Smooth muscle cell of the brain vasculature (primary cell): ENCODE measurements around the gene GDF2.

Source experiments
- DNase-seq: peaks from one replicate; pipeline ENCODE4 v3.0.0-alpha.2; 2012; ENCODE audit warnings: low read depth, low spot score

GDF2 gene

DNA sequence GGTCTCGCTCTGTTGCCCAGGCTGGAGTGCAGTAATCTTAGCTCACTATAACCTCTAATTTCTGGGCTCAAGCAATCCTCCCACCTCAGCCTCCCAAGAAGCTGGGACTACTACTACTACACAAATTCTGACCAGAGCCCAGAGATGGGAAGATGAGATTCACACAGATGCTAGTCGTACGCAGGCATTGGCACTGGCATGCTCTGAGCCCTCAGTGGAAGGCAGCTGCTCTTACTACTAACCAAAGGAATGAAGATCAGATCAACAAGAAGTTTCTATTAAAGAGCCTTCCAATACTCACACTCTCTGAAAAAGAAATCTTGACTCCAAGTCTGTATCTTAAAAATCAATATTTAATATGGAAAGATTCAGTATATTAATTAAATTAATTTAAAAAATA lies 10.7 kb downstream of the GDF2 start:
- no peak for DNase-seq

GRCh38 chr10:47333532-47333931 lies 11.3 kb downstream of the GDF2 start:
- no peak for DNase-seq

DNA sequence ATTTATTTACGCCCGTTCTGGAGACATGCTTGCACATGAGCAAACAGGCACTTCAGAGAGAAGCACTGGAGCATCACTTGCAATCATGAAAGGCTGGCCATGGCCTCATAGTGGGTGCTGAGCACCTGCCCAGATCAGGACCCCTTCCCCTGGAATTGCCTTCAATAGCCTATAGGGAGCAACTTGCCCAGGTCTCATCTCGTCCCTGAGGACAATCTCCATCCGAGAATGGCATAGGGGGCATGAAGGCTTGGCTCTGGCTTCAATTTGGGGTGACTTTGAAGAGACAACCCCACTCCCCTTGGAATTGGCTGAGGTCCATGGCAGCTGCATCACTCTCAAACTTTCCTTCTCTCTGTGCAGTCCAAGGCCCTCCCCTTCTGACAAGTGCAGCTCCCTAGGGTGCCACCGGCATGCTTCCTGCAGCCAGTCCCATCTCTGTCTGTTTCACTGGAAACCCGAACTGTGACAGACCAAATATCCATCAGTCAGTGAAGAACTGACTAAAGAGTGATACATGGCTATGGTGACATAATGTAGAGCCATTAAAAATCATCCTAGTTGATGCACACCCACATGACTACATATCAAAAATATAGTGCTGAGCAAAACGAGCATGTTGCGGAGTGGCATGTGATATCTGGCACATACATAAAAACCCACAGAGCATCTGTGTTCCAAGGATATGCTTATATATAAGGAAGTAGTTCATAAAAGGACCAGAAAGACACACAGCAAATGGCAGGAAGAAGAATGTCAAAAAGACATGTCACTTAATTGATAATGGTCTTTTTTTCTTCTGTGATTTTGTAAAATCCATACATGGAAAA lies 12.4 kb downstream of the GDF2 start:
- no peak for DNase-seq

DNA sequence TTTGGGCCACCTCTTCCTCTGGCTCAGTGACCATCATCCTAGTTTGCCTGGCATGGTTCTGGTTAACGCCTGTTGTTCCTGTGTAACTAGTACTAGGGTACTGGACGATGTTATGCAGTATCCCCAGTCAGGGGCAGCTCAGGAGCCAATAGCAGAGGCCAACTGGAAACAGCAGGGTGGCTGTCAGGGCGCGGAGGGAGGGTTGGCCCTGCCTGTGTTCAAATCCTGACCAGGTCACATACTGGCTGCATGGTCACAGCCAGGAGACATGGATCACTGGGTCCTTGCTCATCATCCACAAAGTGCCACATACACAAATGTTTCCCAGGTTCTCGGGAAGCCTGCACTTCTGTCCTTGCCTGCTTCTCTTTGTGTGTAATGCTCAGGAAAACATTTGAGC lies 13.7 kb downstream of the GDF2 start:
- no peak for DNase-seq

GRCh38 chr10:47336387-47337134 lies 14.3 kb downstream of the GDF2 start:
- peak; percentile 66 for DNase-seq

- DNase-seq = no peak
Measured at GRCh38 chr10:47337310-47337709, 15.1 kb downstream of the GDF2 start.

DNA sequence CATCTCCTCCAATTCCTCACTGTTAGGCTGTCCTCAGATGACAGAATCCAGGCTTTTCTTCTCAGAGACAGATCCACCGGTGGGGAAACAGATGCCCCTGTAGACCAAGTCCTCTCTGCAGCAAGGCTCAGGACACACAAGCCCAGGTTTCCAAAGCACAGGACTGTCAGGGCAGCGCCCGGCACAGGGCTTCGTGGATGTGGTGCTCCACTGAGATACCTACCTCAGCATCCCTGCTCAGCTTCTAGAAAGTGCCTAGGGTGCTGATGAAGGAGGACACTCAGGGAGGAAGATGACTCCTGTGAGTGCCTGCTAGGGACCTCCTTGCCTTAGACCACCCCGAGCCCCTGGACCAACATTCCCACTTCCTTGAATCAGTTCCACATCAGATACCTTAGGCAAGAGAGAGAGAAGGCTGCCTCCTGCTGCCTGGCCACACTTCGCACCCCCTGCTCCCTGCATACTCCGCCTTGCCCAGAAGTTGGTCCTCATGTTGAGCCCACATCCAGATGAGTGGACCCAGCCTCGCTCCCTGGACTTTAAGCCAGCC lies 17.0 kb downstream of the GDF2 start:
- no peak for DNase-seq

DNA sequence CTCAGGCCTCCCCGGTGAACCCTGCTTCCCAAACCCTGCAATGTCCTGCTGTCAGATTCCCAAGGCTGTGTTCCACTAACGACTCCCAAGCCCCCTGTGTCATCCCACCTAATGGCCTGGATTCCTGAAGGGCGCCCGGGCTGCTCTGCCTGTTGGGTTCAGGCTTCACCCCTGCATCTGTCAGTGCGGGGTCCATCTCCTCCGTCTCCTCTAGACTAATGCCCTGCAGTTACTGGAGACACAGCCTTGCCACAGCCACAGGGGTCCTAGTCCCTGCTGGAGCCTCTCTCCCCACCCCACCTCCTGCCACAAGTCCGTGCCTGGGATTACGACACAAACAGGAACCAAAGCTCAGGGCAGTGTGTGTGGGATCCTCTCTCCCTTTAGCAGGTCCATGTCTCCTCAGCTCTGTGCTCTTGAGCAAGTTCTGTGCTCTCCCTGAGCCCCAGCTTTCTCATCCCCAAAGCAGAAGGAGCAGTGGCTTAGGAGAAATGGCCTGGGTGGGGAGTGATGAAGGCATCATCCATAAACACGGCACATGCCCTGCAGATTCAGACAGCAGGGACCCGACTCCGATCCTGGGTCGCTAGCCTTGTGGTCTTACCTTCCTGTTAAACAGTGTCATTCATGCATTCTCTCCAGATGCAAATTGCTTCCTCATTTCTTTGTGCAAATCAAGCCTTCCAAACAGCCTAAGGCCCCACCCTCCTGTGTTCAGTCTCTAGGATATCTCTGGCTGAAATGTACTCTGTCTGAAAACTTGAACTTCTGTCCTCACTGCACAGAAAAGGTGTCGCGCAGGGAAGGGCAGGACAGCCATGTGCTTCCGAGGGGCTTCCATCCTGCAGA lies 17.7 kb downstream of the GDF2 start:
- DNase-seq = no peak

GRCh38 chr10:47340608-47341170 lies 18.4 kb downstream of the GDF2 start:
- peak; percentile 17 for DNase-seq

DNA sequence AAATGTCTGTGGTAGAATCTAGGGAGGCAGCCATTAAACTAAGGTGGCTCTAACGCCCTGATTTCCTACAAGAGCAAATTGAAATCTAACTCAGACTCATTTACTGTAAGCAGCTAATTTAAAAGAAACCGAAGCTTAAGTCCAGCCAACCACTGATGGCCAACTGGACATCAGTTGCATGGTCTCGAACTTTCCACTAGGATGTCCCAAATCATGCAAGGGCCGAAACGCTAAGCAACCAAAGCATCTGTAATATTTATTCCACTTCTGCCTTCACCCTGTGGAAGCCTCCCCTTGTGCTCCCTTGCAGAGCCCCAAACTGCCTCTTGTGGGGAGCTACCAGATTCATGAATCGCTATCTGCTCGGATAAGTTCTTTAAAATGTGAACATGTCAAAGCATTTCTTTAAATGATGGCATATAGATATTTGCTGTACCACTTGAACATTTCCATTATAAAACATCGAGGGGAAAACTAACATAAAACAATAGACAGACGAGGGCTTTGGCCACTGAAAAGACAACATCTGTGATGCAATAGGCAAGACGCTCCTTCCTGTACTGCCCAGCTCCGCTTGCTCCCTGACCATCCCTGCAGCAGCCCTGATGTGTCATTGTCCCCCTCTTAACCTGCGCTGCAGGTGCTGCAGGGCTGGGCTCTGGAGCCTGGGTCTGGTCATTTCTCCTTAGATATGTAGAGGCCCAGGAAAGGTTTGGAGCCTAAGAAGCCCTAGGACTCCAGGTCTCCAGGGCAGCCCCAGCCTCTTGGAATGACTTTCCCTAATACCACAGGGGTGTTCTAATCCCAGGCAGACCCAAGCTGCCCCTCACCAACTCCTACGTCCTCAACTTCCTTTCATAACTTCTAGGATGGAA lies 23.0 kb downstream of the GDF2 start:
- no peak for DNase-seq

DNA sequence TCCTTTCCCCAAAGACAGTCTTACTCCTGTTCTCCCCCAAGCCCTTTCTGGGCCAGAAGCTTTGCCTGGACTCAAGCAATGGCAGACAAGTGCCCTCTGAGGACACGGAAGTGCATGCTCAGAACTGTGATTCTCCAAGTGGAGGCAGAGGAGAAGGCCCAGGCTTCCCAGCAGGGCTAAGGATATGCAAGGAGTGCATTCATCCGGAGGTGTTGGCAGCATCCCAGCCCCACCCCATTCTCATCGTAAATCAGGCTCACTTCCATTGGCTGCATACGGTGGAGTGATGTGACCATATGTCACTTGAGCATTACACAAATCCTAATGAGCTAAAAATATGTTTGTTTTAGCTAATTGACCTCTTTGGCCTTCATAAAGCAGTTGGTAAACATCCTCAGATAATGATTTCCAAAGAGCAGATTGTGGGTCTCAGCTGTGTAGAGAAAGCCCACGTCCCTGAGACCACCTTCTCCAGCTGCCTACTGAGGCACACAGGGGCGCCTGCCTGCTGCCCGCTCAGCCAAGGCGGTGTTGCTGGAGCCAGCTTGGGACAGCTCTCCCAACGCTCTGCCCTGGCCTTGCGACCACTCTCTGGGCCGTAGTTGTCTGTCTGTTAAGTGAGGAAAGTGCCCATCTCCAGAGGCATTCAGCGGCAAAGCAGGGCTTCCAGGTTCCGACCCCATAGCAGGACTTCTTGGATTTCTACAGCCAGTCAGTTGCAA lies 24.5 kb downstream of the GDF2 start:
- DNase-seq = no peak

- no peak for DNase-seq
Measured at GRCh38 chr10:47347303-47347675, 25.0 kb downstream of the GDF2 start.

DNA sequence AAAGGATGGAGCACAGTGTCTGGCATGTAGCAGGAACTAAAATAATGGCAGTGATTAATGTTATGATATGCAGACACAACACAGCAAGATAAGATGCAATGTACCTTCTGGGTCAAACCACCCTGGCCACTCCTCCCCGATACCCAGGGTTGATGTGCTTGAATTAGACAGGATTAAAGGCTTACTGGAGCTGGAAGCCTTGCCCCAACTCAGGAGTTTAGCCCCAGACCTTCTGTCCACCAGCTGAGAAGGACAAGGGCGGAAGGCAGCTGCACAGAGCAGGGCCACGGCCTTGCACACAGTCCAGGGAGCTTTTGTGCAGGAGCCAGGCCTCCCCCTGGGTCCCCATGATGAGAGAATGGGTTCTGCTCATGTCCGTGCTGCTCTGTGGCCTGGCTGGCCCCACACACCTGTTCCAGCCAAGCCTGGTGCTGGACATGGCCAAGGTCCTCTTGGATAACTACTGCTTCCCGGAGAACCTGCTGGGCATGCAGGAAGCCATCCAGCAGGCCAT lies 25.9 kb downstream of the GDF2 start, which contains the start of gene RBP3:
RBP3 (plus strand) TSS at position 226 of the 514 bp plus-strand sequence; CDS start at position 348, 122 bp downstream.
- no peak for DNase-seq

DNA sequence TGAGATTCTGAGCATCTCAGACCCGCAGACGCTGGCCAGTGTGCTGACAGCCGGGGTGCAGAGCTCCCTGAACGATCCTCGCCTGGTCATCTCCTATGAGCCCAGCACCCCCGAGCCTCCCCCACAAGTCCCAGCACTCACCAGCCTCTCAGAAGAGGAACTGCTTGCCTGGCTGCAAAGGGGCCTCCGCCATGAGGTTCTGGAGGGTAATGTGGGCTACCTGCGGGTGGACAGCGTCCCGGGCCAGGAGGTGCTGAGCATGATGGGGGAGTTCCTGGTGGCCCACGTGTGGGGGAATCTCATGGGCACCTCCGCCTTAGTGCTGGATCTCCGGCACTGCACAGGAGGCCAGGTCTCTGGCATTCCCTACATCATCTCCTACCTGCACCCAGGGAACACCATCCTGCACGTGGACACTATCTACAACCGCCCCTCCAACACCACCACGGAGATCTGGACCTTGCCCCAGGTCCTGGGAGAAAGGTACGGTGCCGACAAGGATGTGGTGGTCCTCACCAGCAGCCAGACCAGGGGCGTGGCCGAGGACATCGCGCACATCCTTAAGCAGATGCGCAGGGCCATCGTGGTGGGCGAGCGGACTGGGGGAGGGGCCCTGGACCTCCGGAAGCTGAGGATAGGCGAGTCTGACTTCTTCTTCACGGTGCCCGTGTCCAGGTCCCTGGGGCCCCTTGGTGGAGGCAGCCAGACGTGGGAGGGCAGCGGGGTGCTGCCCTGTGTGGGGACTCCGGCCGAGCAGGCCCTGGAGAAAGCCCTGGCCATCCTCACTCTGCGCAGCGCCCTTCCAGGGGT lies 26.6 kb downstream of the GDF2 start:
- DNase-seq = no peak

GRCh38 chr10:47349516-47349915 lies 27.3 kb downstream of the GDF2 start:
- no peak for DNase-seq

DNA sequence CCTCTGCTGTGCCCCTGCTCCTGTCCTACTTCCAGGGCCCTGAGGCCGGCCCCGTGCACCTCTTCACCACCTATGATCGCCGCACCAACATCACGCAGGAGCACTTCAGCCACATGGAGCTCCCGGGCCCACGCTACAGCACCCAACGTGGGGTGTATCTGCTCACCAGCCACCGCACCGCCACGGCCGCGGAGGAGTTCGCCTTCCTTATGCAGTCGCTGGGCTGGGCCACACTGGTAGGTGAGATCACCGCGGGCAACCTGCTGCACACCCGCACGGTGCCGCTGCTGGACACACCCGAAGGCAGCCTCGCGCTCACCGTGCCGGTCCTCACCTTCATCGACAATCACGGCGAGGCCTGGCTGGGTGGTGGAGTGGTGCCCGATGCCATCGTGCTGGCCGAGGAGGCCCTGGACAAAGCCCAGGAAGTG lies 27.7 kb downstream of the GDF2 start:
- DNase-seq = no peak

- no peak for DNase-seq
Measured at GRCh38 chr10:47350671-47351640, 28.7 kb downstream of the GDF2 start.
